Fibroblast of villous mesenchyme (primary cell): ENCODE results near the gene WNT4. TPM values are rescaled to one million over a fixed set of nuclear protein-coding genes. Genes with fewer than 3 reads are reported as not detected.

ENCODE experiments used
- DNase-seq: peaks from one replicate; pipeline ENCODE4 v3.0.0-alpha.2; 2010; ENCODE audit warnings: low read depth
- H3K4me3 ChIP-seq: 2 replicates; pipeline ENCODE4 v1.5.1; 2011; ENCODE audit warnings: low read depth, mild to moderate bottlenecking, low read length
- CTCF ChIP-seq: IDR thresholded peaks from 2 replicates; pipeline ENCODE4 v1.5.1; 2012; ENCODE audit warnings: low read depth, mild to moderate bottlenecking, low read length; ENCODE audit not compliant: insufficient read depth
- total RNA-seq: library from RNA; depleted of rRNA; stranded (reverse); fragments of >200 nt; gene quantifications from 2 replicates; pipeline ENCODE4 v1.2.3, GENCODE V29; 2012

WNT4 gene
- total RNA-seq, 1 donor, result 0.43 TPM

- H3K4me3 ChIP-seq, result no peak overlapping the region
- peak; percentile 74 for DNase-seq
- peak; percentile 85 for TF ChIP-seq CTCF
Measured at GRCh38 chr1:22105611-22106207, 37.2 kb downstream of the WNT4 start.

- H3K4me3 ChIP-seq, result no peak overlapping the region
- no peak for DNase-seq
- no peak for TF ChIP-seq CTCF
Measured at GRCh38 chr1:22104865-22105437, 37.9 kb downstream of the WNT4 start.

- no peak for DNase-seq
- no peak overlapping the region for H3K4me3 ChIP-seq
- no peak for TF ChIP-seq CTCF
Measured at GRCh38 chr1:22104094-22104493, 38.8 kb downstream of the WNT4 start.

- TF ChIP-seq CTCF, result no peak
- peak; percentile 59 for DNase-seq
Measured at GRCh38 chr1:22102746-22103145, 40.2 kb downstream of the WNT4 start.

GRCh38 chr1:22101995-22102394 lies 40.9 kb downstream of the WNT4 start:
- TF ChIP-seq CTCF, result no peak
- no peak overlapping the region for H3K4me3 ChIP-seq
- no peak for DNase-seq

More at GRCh38 chr1:22102746-22103145, 40.2 kb downstream of the WNT4 start:
- no peak overlapping the region for H3K4me3 ChIP-seq

- no peak overlapping the region for H3K4me3 ChIP-seq
- DNase-seq, result no peak
- no peak for TF ChIP-seq CTCF
Measured at GRCh38 chr1:22101199-22101598, 41.7 kb downstream of the WNT4 start.

- no peak overlapping the region for H3K4me3 ChIP-seq
- no peak for TF ChIP-seq CTCF
- DNase-seq, result no peak
Measured at GRCh38 chr1:22100168-22100567, 42.7 kb downstream of the WNT4 start.
